Measurements from ENCODE around the gene YY1AP1.
"Not testable (repeated sequence)": the region's sequence is repeated elsewhere in the genome, so short reads cannot be mapped to it uniquely, and the experiment has no call there.

Gene YY1AP1, protein sequence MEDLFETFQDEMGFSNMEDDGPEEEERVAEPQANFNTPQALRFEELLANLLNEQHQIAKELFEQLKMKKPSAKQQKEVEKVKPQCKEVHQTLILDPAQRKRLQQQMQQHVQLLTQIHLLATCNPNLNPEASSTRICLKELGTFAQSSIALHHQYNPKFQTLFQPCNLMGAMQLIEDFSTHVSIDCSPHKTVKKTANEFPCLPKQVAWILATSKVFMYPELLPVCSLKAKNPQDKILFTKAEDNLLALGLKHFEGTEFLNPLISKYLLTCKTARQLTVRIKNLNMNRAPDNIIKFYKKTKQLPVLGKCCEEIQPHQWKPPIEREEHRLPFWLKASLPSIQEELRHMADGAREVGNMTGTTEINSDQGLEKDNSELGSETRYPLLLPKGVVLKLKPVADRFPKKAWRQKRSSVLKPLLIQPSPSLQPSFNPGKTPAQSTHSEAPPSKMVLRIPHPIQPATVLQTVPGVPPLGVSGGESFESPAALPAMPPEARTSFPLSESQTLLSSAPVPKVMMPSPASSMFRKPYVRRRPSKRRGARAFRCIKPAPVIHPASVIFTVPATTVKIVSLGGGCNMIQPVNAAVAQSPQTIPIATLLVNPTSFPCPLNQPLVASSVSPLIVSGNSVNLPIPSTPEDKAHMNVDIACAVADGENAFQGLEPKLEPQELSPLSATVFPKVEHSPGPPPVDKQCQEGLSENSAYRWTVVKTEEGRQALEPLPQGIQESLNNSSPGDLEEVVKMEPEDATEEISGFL

DNA sequence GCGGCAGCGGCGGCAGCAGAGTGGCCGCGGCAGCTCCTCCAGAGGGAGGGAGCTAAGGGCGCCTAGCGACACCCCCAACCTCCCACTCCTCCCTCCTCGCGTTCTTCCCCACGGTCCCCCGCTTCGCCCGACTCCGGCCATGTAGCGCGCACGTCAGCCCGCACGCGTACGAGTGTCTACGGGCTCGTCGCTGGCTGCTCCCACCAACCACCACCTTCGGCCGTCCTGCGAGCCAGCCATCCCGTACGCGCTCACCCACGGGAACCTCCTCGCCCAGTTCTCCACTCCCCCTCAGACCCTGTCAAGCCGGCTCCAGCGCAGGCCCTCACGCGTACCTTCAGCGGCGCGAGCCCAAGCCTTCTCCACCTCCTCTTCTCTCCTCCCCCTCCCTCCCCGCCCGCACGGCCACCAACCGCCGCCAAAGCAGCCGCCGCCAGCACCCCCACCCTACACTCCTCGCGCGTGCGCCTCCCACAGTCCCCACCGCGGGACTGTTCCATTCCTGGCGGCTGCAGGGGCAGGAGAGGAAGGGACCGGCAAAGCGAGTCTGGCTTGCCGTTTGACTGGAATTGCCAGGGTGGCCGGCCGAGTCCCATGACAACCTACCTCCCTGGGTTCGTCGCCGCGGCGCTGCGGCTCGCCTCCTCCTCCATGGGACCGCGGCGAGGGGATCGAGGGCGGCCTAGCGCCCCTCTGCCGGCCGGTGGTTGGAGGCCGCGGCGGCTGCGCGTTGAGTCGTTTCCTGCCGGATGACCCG is at the start of gene YY1AP1:
YY1AP1 (minus strand) TSS at position 451 of the 757 bp plus-strand sequence. CDS start 8,338 bp downstream, outside the sequence.
- peak; percentile 83 to 93 (median 89) for DNase-seq

DNA sequence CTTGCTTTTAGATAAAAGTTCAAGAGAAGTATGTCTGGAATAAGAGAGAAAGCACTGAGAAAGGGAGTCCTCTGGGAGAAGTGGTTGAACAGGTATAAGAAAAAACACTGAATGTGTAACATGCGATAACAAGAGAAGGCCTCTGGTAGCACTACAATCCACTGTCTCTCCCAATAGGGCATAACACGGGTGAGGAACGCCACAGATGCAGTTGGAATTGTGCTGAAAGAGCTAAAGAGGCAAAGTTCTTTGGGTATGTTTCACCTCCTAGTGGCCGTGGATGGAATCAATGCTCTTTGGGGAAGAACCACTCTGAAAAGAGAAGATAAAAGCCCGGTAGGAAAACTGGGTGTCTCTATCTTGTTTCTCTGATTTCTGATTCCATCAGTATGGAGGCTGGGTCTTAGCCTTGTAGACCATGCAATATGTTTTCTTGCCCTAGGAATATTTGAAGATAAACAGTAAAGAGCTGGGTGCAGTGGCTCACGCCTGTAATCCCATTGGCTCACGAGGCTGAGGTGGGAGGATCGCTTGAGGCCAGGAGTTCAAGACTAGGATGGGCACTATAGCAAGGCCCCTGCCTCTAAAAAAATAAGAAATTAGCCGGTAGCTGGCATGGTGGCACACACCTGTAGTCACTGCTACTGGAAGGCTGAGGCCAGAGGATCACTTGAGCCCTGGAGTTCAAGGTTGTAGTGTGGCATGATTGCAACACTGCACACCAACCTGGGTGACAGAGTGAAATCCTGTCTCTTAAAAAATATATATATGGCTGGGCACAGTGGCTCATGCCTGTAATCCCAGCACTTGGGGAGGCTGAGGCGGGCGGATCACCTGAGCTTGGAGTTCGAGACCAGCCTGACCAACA is 40.7 kb upstream of the YY1AP1 start:
- DNase-seq: peak in 5 of 6 experiments; percentile 3 to 25 (median 11)

DNA sequence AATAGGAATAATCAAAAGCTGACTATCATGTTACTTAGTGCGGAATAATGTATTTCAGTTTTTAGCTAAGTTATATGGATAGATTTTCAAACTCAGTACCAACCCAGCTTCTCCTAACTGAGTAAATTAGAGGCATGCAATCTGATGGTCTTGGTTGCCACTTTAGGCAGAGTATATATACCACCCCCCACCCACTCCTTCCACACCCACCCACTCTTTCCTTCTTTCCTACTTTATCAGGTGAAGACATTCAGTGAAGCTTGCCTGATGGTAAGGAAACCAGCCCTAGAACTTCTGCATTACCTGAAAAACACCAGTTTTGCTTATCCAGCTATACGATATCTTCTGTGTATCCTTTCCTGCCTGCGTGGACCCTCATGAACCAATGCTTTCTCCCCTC is 36.6 kb upstream of the YY1AP1 start:
- DNase-seq: no peak

DNA sequence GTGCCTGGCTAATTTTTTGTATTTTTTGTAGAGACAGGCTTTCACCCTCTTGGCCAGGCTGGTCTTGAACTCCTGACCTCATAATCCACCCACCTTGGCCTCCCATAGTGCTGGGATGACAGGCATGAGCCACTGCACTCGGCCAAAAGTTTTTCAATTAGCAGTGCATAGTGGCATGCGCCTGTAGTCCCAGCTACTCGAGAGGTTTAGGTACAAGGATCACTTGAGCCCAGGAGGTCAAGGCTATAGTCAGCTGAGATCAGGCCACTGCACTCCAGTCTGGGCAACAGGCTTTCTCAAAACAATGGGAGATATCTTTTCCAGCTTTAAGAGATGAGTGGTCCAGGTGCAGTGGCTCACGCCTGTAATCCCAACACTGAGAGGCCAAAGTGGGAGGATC is 31.1 kb upstream of the YY1AP1 start:
- no peak for DNase-seq

DNA sequence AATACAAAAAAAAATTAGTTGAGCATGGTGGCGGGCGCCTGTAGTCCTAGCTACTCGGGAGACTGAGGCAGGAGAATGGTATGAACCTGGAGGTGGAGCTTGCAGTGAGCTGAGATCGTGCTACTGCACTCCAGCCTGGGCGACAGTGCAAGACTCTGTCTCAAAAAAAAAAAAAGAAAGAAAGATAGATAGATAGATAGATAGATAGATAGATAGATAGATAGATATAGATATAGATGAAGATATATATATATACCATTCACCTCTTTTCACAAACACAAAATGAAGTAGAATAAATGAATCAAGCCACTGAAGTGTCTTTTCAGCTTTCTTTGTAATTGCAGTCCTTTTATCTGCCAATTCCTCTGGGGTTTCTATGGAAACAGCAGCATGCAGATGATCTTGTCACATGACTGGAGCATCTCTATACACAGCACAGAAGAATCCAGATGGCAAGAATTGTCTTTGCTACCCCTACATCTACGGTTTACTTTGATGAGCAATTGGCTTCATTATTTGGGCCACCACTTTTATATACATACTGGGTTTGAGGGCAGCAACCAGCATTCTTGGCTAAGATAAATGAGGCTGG is 30.0 kb upstream of the YY1AP1 start:
- not testable (repeated sequence) for DNase-seq

DNA sequence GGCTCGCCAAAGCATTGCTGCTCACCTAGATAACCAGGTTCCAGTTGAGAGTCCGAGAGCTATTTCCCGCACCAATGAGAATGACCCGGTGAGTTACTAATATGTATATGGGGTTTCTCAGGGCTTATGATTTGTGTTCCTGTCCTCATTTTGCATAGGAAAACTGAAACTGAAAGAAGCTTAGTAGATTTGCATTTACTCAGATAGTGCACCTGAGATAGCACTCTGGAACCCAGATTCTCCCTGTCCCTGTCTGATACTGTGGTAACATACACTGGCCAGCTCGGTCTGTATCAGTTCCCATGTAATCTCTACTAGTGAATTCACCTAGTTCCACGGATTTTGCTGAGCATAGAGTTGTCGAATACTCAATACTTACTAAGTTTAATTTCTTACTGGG is 28.5 kb upstream of the YY1AP1 start:
- DNase-seq: no peak

DNA sequence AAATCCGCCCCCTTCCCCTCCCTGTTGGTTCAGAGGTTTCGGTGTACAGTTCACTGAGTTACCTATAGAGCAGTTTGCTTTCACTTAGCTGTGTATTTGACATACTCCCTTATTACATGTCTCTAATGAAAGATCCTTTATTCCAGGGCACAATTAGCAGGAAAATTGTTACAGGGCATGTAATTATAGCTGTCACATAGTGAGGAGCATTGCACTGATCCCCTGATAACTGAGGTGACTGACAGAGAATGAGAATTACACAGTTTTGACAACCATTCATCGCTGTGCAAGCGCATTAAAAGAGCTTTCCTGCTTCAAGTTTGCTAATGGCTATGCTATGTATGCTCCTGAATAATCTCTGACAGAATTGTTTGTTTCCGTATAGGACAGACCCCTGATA is 27.2 kb upstream of the YY1AP1 start:
- no peak for DNase-seq

DNA sequence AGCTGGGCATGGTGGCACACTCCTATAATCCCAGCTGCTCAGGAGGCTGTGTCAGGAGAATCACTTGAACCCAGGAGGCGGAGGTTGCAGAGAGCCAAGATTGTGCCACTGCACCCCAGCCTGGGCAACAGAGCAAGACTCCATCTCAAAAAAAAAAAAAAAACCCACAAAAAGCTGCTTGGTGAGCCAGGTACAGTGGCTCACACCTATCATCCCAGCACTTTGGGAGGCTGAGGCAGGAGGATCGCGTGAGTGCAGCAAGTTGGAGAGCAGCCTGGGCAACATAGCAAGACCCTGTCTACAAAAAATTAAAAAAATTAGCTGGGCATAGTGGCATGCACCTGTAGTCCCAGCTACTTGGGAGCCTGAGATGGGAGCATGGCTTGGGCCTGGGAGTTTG is 26.5 kb upstream of the YY1AP1 start:
- not testable (repeated sequence) for DNase-seq

DNA sequence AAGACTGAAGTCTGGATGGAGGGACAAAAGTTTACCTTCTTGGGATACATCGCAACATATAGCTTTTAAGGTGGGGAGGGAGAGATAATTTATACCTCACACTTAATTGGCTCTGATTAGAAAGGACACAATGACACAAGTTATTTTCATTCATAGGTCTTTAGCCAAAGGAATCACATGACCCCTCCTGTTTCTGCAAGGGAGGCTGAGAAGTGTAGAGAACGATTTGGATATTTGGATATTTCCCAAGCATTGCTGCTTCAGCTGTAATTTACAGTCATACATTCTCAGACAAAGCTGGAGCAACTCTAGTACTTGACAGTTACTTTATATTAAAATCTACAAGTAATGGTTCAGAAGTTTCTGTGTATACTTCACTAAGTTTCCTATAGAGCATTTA is 24.5 kb upstream of the YY1AP1 start:
- no peak for DNase-seq

DNA sequence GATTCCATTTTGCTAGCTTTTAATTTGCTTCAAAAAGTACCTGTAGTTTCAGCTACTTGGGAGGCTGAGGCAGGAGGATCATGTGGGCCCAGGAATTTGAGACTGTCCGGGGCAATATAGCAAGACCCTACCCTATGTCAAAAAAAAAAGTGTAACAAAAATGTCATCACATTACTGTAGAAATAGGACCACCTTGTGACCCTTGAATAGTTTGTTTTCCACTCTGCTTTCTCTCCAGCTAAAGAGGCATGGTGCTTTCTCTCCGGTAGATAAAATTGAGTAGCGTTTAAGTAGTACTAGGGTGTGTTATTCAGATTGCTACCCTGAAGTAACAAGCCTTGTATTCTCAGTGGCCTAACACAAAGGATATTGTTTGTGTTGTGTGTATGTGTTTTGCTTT is 24.1 kb upstream of the YY1AP1 start:
- peak in 1 of 6 experiments; percentile 1 for DNase-seq

DNA sequence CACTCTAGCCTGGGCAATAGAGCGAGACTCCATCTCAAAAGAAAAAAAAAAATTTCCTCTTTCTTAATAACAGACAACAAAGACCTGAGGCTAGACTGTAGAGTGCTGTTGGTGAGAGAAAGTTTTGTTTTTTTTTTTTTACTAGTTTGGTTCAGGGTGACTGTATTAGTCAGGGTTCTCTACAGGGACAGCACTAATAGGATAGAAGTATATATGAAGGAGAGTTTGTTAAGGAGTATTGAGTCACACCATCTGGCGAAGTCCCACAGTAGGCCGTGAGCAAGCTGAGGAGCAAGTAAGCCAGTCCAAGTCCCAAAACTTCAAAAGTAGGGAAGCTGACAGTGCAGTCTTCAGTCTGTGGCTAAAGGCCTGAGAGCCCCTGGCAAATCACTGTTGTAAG is 22.9 kb upstream of the YY1AP1 start:
- DNase-seq: not testable (repeated sequence)

DNA sequence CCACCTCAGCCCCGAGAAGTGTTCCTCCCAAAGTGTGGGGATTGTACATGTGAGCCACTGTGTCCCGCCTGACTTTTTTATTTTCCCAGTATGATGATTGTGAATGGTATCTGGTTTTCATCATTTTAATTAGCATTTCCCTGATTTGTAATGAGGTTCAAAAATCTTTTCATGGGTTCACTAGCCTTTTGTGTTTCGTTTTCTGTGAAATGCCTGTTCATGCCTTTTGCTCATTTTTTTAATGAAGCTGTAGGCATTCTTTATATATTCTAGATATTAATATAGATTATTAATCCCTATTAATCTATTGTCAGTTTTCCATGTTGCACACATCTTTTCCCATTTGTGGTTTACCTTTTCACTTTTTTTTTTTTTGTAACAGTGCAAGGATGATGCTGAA is 20.8 kb upstream of the YY1AP1 start:
- DNase-seq: no peak

DNA sequence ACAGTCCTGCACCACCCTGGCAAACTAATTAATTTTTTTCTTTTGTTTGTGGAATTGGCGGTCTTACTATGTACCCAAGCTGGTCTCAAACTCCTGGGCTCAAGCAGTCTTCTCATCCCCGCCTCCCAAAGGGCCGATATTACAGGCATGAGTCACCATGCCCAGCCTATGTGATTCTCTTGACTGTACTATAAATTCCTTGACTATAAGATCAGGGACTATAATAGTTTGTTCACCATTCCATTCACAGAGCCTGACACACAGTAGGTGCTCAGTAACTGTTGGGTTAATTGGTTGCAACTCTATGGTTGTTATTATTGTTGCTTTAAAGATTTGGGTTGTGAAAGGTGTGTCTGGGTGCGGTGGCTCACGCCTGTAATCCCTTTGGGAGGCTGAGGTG is 17.6 kb upstream of the YY1AP1 start:
- no peak for DNase-seq

DNA sequence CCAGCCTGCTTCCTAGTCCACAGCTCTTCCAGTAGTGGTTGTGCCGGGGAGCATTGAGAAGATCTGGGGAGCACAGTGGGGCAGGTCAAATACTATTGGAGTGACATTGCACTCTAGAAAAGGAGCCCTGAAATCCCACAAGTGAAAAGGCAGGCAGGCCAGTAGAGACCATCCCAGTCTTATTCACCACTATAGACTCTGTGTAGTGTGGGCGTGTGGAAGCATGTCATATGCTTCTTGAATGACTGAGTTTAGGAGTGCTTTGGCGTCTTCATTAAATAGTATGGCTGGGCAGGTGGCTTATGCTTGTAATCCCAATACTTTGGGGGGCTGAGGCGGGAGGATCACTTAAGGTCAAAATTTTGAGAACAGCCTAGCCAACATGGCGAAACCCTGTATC is 15.8 kb upstream of the YY1AP1 start:
- DNase-seq: not testable (repeated sequence)

DNA sequence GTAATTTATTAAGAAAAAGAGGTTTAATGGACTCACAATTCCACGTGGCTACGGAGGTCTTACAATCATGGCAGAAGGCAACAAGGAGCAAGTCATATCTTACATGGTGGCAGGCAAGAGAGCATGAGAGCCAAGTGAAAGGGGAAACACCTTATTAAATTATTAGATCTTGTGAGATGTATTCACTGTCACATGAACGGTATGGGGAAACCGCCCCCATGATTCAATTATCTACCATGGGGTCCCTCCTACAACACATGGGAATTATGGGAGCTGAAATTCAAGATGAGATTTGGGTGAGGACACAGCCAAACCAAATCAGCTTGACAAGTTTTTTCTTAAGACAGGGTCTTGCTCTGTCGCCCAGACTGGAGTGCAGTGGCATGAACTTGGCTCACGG is 14.6 kb upstream of the YY1AP1 start:
- DNase-seq: no peak

DNA sequence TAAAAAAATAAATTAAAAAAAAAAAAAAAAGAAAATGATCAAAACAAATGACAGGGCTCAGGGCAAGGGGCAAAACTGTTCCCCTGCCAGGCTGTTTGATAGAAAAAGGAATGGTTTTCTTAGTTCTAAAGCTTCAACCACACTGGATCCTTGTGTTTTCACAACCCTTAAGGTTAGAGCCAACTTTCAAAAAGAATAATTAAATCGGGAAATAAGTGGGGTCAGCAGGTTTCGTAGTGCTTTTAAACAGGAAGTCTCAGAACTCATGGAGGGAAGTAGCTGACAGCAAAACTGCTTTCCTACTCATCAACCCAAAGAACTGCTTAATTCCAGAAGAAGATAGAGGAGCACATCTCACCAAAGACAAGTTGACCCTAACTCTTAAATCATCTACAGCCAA is 13.1 kb upstream of the YY1AP1 start:
- DNase-seq: not testable (repeated sequence)

DNA sequence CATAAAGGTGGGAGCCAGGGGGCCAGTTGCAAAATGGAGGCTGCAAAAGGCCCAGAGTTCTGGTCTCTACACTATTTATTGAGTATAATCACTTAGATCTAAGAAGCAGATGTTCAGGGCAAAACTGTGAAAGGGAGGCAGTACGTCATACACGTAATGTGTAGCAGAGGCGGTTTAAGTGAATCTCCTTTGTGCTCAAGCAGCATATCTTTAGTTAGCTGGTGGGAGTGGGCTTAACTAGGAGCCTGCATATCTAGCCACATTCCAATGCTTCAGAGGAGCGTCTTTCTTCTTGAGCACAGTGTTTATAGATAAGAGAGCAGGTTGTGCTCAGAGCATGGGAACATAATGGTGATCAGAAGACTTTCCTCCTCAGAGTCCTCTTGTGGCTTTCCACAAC is 10.5 kb upstream of the YY1AP1 start:
- DNase-seq: not testable (repeated sequence)

DNA sequence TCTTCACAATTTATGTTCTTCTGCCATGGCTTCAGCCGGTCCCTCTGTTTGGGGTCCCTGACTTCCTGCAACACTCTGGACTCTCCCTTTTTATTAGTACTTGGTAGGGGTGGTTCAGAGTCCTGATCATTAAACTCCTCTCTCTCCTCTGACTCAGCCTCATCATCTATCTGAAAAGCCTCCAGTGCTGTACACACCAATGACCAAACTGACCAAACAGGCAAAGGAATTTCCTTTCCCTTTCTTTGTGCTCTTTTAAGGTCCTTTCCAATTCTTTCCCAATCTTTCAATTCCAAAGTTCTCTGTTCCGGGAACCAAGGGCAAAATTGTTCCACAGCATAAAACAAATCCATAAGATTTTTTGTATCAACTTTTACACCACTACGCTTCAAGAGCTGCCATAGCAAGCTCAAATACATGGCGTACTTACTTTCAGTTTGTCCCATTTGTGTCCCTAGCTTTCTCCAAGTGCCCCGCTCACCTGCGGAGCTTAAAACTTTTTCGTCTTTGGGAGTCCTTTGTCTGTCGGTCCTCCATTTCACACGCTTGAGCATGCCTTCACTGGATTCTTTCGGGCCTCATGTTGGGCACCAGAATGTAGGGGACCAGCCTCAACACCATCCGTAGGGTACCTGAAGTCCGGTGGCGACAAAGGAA is 9.9 kb upstream of the YY1AP1 start:
- DNase-seq: no peak

DNA sequence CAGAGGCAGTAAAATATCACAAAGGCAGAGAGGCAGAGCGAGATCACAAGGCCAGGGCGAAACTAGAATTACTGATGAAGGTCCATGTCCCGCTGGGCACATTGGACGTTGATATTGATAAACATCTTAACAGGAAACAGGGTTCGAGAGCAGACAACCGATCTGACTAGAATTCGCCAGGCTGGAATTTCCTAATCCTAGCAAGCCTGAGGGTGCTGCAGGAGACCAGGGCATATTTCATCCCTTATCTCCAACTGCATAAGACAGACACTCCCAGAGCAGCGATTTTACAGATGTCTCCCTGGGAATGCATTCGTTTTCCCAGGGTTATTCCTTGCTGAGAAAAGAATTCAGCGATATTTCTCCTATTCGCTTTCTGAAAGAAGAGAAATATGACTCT is 9.0 kb upstream of the YY1AP1 start:
- DNase-seq: not testable (repeated sequence)

DNA sequence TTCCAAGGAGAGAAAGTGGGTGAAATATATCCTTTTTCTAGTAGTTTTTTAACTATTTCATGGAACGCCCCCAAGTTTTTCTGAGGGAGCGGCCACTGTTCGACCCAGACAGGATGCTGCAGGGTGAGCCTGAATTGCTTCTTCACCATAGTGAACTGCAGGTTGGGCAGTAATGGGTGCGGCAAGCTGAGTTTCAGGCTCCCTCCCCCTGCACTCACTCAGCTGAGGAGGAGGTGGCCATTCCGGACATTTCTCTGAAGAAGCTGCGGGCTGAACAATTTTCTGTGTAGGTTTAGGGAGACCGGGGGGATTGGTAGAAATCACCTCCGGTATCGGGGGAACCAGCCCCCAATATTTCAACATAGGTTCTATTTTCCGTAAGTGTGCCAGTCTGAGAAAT is 8.5 kb upstream of the YY1AP1 start:
- DNase-seq: no peak

DNA sequence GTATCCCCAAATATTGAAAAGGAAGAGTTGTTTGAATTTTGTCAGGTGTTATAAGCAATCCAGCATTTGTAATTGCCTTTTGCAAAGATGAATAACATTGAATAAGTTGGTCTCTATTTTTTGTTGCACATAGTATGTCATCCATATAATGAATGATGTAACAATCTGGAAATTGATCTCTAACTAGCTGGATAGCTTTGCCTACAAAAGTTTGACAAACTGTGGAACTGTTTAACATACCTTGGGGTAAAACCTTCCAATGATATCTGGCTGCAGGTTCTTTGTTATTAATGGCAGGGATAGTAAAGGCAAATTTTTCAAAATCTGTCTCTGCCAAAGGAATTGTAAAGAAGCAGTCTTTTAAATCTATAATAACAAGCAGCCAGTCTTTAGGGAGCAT is 8.0 kb upstream of the YY1AP1 start:
- DNase-seq: no peak

DNA sequence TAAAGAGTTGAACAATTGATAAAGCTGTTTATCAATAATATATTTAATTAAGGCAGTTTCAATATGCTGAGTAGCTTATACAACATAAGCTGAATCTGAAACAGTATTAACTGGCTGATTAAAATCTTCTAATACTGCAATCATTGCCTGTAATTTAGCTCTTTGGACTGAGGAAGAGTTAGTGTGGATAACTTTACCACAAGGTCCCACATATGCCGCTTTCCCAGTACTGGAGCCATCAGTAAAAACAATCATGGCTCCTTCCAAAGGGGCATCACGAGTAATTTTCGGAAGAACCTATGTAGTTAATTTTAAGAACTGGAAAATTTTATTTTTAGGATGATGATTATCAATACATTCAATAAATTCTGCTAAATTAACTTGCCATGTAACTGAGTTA is 7.0 kb upstream of the YY1AP1 start:
- DNase-seq: no peak

Data from stimulated activated naive CD4-positive, alpha-beta T cell (primary cell).